Karpas-422 (cell line): ENCODE measurements around the gene CRABP2. TPM values are rescaled to one million over a fixed set of nuclear protein-coding genes. Genes with fewer than 3 reads are reported as not detected.

Experiments used
- DNase-seq: peaks from one replicate; pipeline ENCODE4 v3.0.0-alpha.2; 2015
- H2AFZ ChIP-seq: fragments of 200-600 bp; sonication (generic); 2 replicates; pipeline ENCODE4 v1.6.1; 2014; ENCODE audit warnings: antibody characterized with exemption, low read length, mixed read lengths
- H3K27ac ChIP-seq: fragments of 200-600 bp; sonication (generic); 2 replicates; pipeline ENCODE4 v1.5.1; 2014; ENCODE audit warnings: mild to moderate bottlenecking, low read length, moderate library complexity
- H3K27me3 ChIP-seq: fragments of 200-600 bp; sonication (generic); 2 replicates; pipeline ENCODE4 v1.6.1; 2014; ENCODE audit warnings: low read length, mixed read lengths
- H3K36me3 ChIP-seq: fragments of 200-600 bp; sonication (generic); 2 replicates; pipeline ENCODE4 v1.6.1; 2014; ENCODE audit warnings: low read length, mixed read lengths; ENCODE audit not compliant: insufficient read depth
- H3K4me1 ChIP-seq: fragments of 200-600 bp; sonication (generic); 2 replicates; pipeline ENCODE4 v1.6.1; 2014; ENCODE audit warnings: mild to moderate bottlenecking, low read length, mixed read lengths
- H3K4me2 ChIP-seq: fragments of 200-600 bp; sonication (generic); 2 replicates; pipeline ENCODE4 v1.6.1; 2014; ENCODE audit warnings: low read length, low read depth, mild to moderate bottlenecking; ENCODE audit not compliant: poor library complexity, severe bottlenecking
- H3K4me3 ChIP-seq: fragments of 200-600 bp; sonication (generic); 2 replicates; pipeline ENCODE4 v1.5.1; 2014; ENCODE audit warnings: mild to moderate bottlenecking, antibody characterized with exemption, low read length, mixed read lengths
- H3K79me2 ChIP-seq: fragments of 200-600 bp; sonication (generic); 2 replicates; pipeline ENCODE4 v1.6.1; 2014; ENCODE audit warnings: mild to moderate bottlenecking, low read length, mixed read lengths
- H3K9ac ChIP-seq: fragments of 200-600 bp; sonication (generic); 2 replicates; pipeline ENCODE4 v1.6.0; 2014; ENCODE audit warnings: low read length
- H3K9me2 ChIP-seq: fragments of 200-600 bp; sonication (generic), shearing (Covaris generic); replicated peaks from 2 replicates; pipeline ENCODE4 v1.6.0; 2014; ENCODE audit warnings: mild to moderate bottlenecking, low read length, moderate library complexity; ENCODE audit not compliant: insufficient read depth
- H3K9me3 ChIP-seq: fragments of 300-700, 200-600 bp; sonication (generic); 2 replicates; pipeline ENCODE4 v1.6.1; 2014; ENCODE audit warnings: low read length, mixed read lengths
- H4K20me1 ChIP-seq: fragments of 200-600 bp; sonication (generic); 2 replicates; pipeline ENCODE4 v1.6.1; 2014; ENCODE audit warnings: mild to moderate bottlenecking, antibody characterized with exemption, low read length, low read depth; ENCODE audit not compliant: insufficient read depth
- total RNA-seq: library from RNA; depleted of rRNA; stranded (reverse); fragments of >200 nt; shearing (Covaris generic); gene quantifications from 2 replicates; pipeline ENCODE4 v1.2.3, GENCODE V29; 2014; ENCODE audit warnings: low replicate concordance; rRNA removed

Gene CRABP2
- total RNA-seq, result 0.56 TPM in 1 of 2 replicates, not detected in the other

DNA sequence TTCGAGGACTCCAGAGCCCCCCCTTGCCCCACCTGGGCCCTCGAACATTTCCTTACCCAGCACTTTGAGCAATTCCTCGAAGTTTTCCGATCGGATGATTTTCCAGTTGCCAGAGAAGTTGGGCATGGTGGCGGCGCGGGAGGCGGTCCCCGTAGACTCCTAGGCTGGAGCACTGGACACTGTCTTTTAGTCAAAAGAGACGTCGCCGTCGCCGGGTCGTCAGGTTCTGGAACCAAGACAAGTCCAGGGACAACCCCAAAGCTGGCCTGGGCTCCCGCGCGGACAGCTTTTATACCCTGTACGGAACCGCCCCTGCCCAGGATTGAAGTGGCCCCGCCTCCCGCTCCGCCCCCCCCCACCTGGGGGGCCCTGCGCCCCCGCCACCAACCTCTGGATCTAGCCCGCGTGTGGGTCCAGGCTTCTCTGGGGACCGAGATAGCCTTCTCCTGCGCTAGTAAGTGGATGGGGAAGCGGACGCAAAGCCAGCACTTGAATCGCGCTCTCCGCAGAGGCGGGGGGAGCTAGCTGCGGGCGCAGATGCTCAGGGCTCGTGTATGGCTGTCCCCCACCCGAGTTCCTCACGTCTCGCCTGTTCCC, at the start of gene CRABP2:
TSS of gene CRABP2 (minus strand) at position 263 of the 597 bp plus-strand sequence. CDS start at position 126, 137 bp downstream.
- Histone ChIP-seq H3K27me3 (no peaks in the 10 kb centered on the region), H3K9me3 (no peaks in the 10 kb centered on the region), H3K27ac (no peak within 1 kb of the TSS), H3K36me3 (no peaks in the 10 kb centered on the region), H2AFZ (peak within 1 kb of the TSS; percentile 75; the same call in 1 of the 2 replicates), H3K9ac (peak within 1 kb of the TSS; percentile 70), H3K4me2 (peak within 1 kb of the TSS; percentile 98), H3K9me2 (no peaks in the 10 kb centered on the region), H3K4me3 (peak within 1 kb of the TSS; percentile 71), H4K20me1 (0 out of 2 replicates have a peak, but pooled peaks cover 5% of the 10 kb centered on the region), H3K79me2 (no peaks in the 10 kb centered on the region), H3K4me1 (peaks cover 17% of the 10 kb centered on the region)
- DNase-seq, result no peak

DNA sequence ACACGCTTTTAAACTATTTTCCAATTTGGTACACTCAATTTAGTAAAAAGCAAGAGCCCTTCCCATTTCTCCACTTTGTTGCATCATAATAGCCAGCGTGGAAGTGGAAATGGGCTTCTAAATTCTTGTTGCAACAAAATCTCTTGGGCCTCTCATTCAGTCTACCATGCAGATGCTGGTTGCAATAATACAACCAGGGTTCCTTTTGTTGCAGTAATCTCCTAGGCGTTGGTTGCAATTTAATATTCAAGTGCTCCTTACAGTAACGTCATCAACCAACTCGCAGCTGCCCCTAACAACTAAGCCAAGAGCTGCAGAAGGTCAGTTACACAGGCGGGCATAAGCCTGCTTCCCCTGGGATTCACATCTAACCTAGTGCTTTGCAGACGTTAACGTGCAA, 48.8 kb upstream of the CRABP2 start:
- Histone ChIP-seq H3K79me2 (peaks cover 36% of the 10 kb centered on the region), H4K20me1 (no peaks in the 10 kb centered on the region), H3K27ac (no peak overlapping the region)

DNA sequence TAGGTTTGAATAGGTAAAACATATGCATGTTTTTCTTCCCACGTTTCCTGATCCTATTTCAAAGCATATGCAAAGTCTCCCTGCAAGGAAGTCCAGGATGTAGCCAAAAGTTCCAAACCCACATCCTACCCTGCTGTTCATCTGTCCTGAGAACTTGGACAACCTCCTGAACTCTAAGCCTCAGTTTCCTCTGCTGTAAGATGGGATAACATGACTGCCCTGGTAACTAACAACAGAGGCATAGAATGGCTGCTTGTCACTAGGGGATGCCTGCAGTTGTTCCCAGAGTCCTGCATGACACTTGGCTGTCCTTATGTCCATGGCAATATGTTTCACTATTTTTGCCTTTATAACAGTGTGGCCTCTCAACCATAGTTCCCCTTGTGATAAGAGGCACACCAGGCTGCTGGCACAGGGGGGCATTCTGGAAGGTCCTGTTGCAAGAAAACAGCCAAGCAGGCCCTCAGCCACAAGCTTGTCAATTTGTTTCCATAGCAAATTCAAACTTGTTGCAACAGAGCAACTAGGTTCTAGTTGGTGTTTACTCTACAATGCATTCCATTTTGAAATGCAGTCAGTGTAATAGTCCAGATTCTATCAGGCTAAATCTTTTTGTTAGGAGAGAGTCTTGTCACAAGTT, 47.6 kb upstream of the CRABP2 start:
- H3K4me3 ChIP-seq, result peak overlapping the region; percentile 94

More for the DNA sequence above, 48.8 kb upstream of the CRABP2 start:
- Histone ChIP-seq H3K9ac (no peak overlapping the region), H3K4me1 (peaks cover 24% of the 10 kb centered on the region), H2AFZ (no peak overlapping the region), H3K4me3 (no peak overlapping the region), H3K4me2 (no peak overlapping the region), H3K27me3 (no peaks in the 10 kb centered on the region), H3K9me3 (no peaks in the 10 kb centered on the region), H3K36me3 (no peaks in the 10 kb centered on the region), H3K9me2 (no peaks in the 10 kb centered on the region)
- no peak for DNase-seq

DNA sequence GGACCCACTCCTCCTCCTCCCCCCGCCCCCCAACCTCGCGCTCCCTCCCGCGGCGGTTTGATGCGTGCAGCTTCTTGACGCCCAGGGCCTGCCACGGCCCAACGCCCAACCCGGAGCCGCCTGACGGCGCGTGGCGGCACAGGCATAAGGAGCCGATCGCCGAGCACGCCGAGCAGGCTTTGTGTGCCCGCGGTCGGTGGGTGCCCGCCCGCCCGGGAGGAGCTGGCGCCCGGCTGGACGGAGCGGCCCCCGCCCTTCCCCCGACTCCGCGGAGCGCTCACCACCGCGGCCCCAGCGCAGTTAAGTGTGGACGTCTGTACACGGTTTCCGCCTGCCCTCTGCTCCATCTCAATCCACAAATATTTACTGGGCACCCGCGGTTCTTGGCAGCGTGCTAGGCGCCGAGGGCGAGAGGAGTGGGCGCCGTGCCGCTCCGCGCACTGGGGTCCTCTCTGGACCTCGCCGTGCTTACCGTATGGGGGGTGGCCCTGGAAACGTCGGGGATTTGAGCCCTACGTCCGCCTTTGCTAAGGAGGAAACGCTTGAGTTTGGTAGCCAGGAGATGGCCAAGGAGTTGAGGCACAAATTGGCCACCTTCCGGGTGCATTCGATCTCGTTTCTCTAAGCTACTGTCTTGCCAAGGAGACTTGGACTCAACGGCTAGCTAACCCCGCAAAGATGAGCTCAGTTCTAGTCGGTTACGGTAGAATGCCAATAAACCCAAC, 46.5 kb upstream of the CRABP2 start:
- H2AFZ ChIP-seq, result peak overlapping the region; percentile 51; the same call in 1 of the 2 replicates
- peak overlapping the region; percentile 94 for H3K9ac ChIP-seq
- peaks cover 58% of the 10 kb centered on the region for H3K79me2 ChIP-seq
- peak; percentile 99 for DNase-seq
- peak overlapping the region; percentile 70 for H3K27ac ChIP-seq
- no peaks in the 10 kb centered on the region for H3K9me2 ChIP-seq
- H3K27me3 ChIP-seq, result no peaks in the 10 kb centered on the region
- no peaks in the 10 kb centered on the region for H3K36me3 ChIP-seq
- H3K9me3 ChIP-seq, result no peaks in the 10 kb centered on the region
- H4K20me1 ChIP-seq, result peaks cover 11% of the 10 kb centered on the region; the same call in 1 of the 2 replicates
- peak overlapping the region; percentile 83 for H3K4me2 ChIP-seq
- H3K4me3 ChIP-seq, result peak overlapping the region; percentile 94
- H3K4me1 ChIP-seq, result peaks cover 46% of the 10 kb centered on the region

More for the DNA sequence above, 47.6 kb upstream of the CRABP2 start:
- H3K9me2 ChIP-seq, result no peaks in the 10 kb centered on the region
- H3K9me3 ChIP-seq, result no peaks in the 10 kb centered on the region
- no peaks in the 10 kb centered on the region for H3K27me3 ChIP-seq
- DNase-seq, result peak; percentile 52
- peaks cover 36% of the 10 kb centered on the region for H3K4me1 ChIP-seq
- no peaks in the 10 kb centered on the region for H3K36me3 ChIP-seq
- peak overlapping the region; percentile 83 for H3K4me2 ChIP-seq
- peaks cover 48% of the 10 kb centered on the region for H3K79me2 ChIP-seq
- 0 out of 2 replicates have a peak, but pooled peaks cover 3% of the 10 kb centered on the region for H4K20me1 ChIP-seq
- peak overlapping the region; percentile 70; the same call in 1 of the 2 replicates for H3K27ac ChIP-seq
- peak overlapping the region; percentile 94 for H3K9ac ChIP-seq
- no peak overlapping the region for H2AFZ ChIP-seq

DNA sequence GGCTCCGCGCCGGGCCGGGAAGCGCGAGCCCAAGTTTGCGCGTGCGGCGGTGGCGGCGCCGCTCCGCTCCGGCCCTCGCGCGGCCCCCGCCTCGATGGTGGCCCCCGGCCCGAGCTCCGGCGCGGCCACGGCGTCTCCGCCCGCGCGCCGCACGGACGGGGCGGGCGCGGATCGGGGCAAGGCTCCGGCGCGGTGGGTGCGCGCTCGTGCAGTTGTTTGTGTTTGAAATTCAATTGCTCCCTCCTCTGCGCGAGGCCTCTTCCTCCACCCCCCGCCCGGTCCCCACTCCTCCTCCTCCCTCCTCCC, 46.0 kb upstream of the CRABP2 start, which contains the start of gene HDGF:
TSS of gene HDGF (minus strand) at position 225 of the 306 bp plus-strand sequence. CDS start 246 bp downstream, outside the sequence.
- H3K4me3 ChIP-seq, result peak within 1 kb of the TSS; percentile 94
- DNase-seq, result no peak
- no peaks in the 10 kb centered on the region for H3K27me3 ChIP-seq
- 0 out of 2 replicates have a peak, but pooled peaks cover under 1% of the 10 kb centered on the region for H3K36me3 ChIP-seq
- peaks cover 63% of the 10 kb centered on the region for H3K79me2 ChIP-seq
- peaks cover 51% of the 10 kb centered on the region for H3K4me1 ChIP-seq
- H3K9me3 ChIP-seq, result no peaks in the 10 kb centered on the region
- H3K9me2 ChIP-seq, result no peaks in the 10 kb centered on the region
- H3K27ac ChIP-seq, result peak within 1 kb of the TSS; percentile 92
- H3K9ac ChIP-seq, result peak within 1 kb of the TSS; percentile 94
- peak within 1 kb of the TSS; percentile 51; the same call in 1 of the 2 replicates for H2AFZ ChIP-seq
- H3K4me2 ChIP-seq, result peak within 1 kb of the TSS; percentile 91
- H4K20me1 ChIP-seq, result peaks cover 16% of the 10 kb centered on the region

GRCh38 chr1:156750711-156751450, 45.5 kb upstream of the CRABP2 start:
- Histone ChIP-seq H3K9me3 (no peaks in the 10 kb centered on the region), H2AFZ (no peak overlapping the region), H3K4me3 (peak overlapping the region; percentile 94), H4K20me1 (peaks cover 21% of the 10 kb centered on the region), H3K27me3 (no peaks in the 10 kb centered on the region), H3K4me1 (peaks cover 56% of the 10 kb centered on the region), H3K9me2 (no peaks in the 10 kb centered on the region), H3K4me2 (peak overlapping the region; percentile 91), H3K27ac (peak overlapping the region; percentile 92), H3K79me2 (peaks cover 68% of the 10 kb centered on the region), H3K36me3 (peaks cover 5% of the 10 kb centered on the region; the same call in 1 of the 2 replicates), H3K9ac (peak overlapping the region; percentile 94)
- peak; percentile 84 for DNase-seq

- Histone ChIP-seq H3K9ac (peak overlapping the region; percentile 94), H3K4me1 (peaks cover 59% of the 10 kb centered on the region), H3K79me2 (peaks cover 75% of the 10 kb centered on the region), H2AFZ (no peak overlapping the region), H3K36me3 (peaks cover 10% of the 10 kb centered on the region; the same call in 1 of the 2 replicates), H3K9me3 (no peaks in the 10 kb centered on the region), H3K27ac (peak overlapping the region; percentile 92), H3K27me3 (no peaks in the 10 kb centered on the region), H3K4me2 (peak overlapping the region; percentile 91), H3K9me2 (no peaks in the 10 kb centered on the region), H3K4me3 (peak overlapping the region; percentile 94), H4K20me1 (peaks cover 25% of the 10 kb centered on the region)
- DNase-seq, result peak; percentile 84
Observed at GRCh38 chr1:156750191-156750672, 44.8 kb upstream of the CRABP2 start.
